WTC11 (cell line): Measurements from ENCODE around the gene VCAN.

Experiments used
- E2F5 ChIP-seq: sonication (generic); formaldehyde crosslinking; IDR thresholded peaks from 2 replicates; pipeline ENCODE4 v1.8.1; 2022; ENCODE audit warnings: mild to moderate bottlenecking, moderate library complexity, missing genetic modification reagents
- PREB ChIP-seq: sonication (generic); formaldehyde crosslinking; IDR thresholded peaks from 2 replicates; pipeline ENCODE4 v1.8.1; 2022; ENCODE audit warnings: mild to moderate bottlenecking, missing genetic modification reagents, moderate library complexity, borderline replicate concordance
- RORB ChIP-seq: fragments of 250-450 bp; sonication (Bioruptor Pico); IDR thresholded peaks from 2 replicates; pipeline ENCODE4 v1.9.0; 2021; ENCODE audit warnings: mild to moderate bottlenecking
- TF ChIP-seq, protein P1 (sequence below): fragments of 200-600 bp; IDR thresholded peaks from 2 replicates; pipeline ENCODE4 v1.8.0; 2022; ENCODE audit warnings: antibody characterized with exemption
- TF ChIP-seq, protein P2 (sequence below): sonication (generic); formaldehyde crosslinking; IDR thresholded peaks from 2 replicates; pipeline ENCODE4 v1.8.1; 2022; ENCODE audit warnings: low read depth, mild to moderate bottlenecking, moderate library complexity, missing genetic modification reagents, borderline replicate concordance

GRCh38 chr5:83547889-83548288, 76.3 kb downstream of the VCAN start:
- TF ChIP-seq, protein P1, sequence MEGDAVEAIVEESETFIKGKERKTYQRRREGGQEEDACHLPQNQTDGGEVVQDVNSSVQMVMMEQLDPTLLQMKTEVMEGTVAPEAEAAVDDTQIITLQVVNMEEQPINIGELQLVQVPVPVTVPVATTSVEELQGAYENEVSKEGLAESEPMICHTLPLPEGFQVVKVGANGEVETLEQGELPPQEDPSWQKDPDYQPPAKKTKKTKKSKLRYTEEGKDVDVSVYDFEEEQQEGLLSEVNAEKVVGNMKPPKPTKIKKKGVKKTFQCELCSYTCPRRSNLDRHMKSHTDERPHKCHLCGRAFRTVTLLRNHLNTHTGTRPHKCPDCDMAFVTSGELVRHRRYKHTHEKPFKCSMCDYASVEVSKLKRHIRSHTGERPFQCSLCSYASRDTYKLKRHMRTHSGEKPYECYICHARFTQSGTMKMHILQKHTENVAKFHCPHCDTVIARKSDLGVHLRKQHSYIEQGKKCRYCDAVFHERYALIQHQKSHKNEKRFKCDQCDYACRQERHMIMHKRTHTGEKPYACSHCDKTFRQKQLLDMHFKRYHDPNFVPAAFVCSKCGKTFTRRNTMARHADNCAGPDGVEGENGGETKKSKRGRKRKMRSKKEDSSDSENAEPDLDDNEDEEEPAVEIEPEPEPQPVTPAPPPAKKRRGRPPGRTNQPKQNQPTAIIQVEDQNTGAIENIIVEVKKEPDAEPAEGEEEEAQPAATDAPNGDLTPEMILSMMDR: no peak
- TF ChIP-seq PREB (CRISPR knock-in tag) (no peak), E2F5 (CRISPR knock-in tag) (no peak), RORB (CRISPR knock-in tag) (no peak)
- TF ChIP-seq, protein P2, sequence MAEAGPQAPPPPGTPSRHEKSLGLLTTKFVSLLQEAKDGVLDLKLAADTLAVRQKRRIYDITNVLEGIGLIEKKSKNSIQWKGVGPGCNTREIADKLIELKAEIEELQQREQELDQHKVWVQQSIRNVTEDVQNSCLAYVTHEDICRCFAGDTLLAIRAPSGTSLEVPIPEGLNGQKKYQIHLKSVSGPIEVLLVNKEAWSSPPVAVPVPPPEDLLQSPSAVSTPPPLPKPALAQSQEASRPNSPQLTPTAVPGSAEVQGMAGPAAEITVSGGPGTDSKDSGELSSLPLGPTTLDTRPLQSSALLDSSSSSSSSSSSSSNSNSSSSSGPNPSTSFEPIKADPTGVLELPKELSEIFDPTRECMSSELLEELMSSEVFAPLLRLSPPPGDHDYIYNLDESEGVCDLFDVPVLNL (CRISPR knock-in tag): no peak
